NCI-H524 (cell line): ENCODE results near the gene DPP6.
"Not testable (repeated sequence)": the region's sequence is repeated elsewhere in the genome, so short reads cannot be mapped to it uniquely, and the experiment has no call there.

ENCODE experiments used
- DNase-seq, 2 experiments: peaks; one replicate each; lab custom pipeline; 2025; lab: John Stamatoyannopoulos, UW

Gene DPP6

DNA sequence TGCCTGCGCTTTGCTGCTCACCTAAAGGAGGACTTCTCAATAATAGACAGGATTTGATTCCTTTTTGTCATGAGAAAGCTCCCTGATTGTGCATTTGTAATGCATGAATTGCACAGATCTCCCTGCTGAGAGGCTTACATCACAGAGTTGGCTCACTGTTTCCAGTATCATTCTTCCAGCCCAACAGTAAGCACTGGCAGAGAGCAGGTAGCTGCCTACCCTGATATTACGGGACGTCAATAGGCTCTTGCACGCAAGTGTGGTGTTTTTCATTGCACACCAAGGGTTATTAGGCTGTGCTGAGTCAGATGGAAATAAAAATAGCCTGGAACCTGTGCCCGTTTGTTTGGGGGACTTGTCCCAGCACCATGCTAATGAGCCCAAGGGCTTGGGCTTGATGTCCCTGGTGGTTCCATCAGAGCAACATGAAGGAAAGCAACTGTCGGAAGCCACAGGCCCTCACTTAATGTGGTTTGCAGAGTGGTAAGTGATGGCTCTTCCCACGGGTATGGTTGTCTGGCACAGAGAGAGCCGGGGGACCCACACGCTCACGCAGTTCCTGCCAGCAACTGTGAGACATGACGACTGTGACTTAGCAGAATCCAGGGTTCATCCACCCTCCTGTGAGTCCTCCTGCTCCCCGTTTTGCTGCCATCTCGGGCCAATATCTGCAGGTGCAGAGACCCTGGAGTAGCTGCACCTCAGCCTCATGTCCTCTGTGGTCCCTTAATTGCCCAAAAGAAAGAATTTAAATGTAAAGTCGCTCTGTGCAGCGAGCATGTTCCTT lies 20.4 kb downstream of the DPP6 start:
- DNase-seq = not testable (repeated sequence)

DNA sequence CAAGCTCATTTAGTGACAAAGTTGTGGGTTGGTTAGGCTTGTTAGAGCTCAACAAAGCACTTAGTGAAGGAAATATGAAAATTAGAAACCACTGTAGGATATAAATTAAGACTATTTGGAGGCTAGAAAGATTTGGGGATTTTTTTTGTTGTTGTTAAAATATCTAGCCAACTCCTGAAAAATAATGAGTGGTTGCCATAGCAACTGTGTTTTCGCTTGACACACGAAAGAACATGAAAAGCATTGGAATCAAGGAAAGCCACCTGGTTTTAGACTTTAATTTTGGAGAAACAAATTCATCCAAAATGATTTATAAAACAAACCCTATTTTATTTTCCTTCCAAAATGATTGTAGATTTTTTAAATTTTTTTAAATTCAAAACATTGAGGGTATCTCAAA lies 26.3 kb downstream of the DPP6 start:
- DNase-seq = not testable (repeated sequence)

DNA sequence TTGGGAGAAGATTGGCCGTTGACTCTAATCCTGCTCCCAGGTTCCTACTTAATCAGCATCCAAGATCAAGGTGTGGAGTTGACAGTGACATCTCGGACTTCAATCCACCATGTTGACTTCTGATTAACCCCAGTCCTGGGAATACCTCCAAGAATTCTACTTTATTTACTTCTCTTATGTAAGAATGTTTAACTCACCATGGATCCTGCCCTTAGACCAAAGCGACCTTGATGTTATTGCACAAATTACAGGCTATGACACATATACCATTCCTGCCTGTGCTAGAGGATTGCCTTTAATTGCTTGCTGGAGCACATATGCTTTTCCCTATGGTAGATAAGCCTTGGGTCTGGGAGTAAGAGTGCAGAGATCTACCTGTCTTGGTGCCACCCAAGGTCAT lies 28.1 kb downstream of the DPP6 start:
- DNase-seq = not testable (repeated sequence)

DNA sequence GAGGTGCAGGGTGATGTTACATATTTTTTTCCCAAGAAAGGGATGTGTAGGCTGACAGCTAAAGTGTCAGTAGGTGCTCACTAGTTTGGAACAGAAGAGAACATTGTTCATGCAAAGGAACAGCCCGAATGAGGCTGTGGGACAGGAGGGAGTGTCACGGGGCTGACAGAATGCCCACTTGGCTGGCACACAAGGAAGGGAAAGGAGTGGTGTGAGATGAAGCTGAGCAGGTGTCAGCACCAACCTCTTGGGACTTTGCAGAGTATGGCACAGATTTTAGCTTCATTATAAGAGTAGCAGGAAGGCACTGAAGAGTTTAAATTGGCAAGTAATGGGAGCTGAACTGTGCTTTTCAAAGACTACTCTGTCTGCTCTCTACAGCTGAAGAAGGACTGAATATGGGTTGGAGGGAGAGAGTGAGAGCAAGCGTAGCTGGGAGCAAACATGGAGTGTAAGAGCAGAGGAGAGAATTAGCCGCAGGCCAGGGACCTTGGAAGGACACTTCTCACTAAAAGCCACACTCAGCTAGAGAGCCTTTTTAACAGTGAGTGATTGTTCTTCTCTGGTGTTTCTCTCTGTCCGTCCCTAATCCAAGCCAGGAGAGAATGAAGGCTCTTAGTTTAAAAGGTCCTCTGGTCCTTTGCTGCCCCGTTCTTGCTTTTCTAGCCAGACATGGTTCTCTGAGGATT lies 35.0 kb downstream of the DPP6 start:
- DNase-seq = not testable (repeated sequence)

DNA sequence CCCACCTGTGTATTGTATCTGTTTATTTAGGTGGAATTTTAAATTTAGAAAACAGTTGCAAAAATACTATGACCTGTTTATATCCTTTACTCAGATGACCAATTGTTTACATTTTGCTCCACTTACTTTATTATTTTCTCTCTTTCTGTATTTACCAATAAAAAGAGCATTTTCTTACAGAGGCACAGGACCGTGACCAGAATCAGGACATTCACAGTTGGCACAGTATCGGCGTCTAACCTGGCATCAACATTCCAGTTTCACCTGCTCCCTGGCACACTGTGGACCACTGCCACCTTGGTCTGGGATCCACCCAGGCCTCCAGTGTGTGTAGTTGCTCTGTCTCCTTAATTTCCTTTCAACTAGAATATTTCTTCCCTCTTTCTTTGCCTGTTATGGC lies 39.9 kb downstream of the DPP6 start:
- not testable (repeated sequence) for DNase-seq

DNA sequence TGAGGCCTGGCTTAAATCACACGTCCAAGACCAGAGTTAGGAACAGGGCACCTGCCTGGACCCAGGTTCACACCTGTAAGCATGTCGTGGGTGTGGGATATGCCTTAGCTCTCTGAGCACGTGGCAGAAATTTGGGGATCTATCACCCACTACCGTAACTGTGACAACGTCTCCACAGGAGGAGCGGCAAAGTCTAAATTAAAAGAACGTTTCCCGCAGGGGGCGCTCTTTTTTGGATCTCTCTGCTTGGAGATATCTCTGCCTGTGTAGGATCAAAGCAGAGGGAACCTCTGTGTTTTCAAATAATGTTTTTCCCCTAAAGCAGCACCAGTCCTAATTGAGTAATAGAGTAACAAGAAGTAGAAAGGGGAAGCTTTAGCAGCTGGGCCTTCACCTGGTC lies 43.0 kb downstream of the DPP6 start:
- DNase-seq = not testable (repeated sequence)

DNA sequence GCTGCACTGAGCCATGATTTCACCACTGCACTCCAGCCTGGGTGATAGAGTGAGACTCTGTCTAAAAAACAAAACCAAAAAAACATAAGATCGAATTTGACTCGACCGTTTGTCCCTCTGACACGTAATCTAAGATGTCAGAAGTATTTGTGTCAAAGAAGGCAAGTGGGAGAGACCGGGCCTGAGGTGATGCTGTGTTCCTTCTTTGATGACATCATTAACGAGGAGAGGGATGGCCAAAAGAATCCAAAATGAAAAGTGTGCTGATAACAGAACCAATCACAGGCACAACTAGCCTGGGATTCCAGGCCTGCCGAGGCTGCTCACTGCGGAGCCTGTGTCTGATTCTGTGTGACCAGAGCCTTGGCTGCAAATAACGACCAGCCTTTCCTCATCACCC lies 52.9 kb downstream of the DPP6 start:
- not testable (repeated sequence) for DNase-seq

DNA sequence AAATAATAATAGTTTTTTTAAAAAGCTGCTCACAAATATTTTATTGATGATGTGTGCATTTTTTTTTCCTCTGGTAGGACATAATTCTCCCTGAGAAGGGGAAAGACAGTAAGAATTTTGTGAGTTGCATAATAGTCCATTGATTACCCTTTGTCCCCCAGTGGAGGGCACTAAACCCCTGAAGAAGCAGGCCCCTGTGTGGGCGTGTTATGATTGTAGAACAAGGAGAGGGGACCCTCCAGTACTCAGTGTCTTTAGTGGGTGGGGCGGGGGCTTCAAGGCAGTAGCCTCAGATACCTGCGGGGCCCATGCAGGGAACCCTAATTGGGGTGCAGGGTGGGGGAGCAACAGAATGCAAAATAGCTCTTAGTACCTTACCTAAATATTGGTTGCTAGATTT lies 57.4 kb downstream of the DPP6 start:
- not testable (repeated sequence) for DNase-seq

DNA sequence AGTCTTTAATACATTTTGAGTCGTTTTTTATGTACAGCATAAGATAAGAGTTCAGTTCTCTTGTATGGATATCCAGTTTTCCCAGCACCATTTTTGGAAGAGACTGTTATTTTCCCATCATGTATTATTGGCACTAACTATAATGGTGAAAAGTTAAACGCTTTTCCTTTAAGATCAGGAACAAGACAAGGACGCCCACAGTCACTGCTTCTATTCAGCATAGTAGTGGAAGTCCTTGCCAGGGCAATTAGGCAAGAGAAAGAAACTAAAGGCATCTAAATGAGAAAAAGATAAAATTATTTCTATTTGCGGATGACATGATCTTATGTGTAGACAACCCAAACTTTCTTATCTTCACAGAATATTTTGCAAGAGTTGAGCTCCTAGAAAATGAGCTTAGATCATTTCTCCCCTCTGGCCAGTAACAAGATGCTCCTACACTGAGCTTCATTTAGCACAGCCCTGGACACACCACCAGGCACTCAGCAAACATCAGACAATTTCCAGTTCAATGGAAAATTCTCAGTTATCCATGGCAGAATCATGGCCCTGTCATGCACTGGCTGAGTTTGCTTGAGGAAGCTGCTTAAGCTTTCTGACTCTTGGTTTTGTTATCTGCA lies 61.6 kb downstream of the DPP6 start:
- DNase-seq = not testable (repeated sequence)

DNA sequence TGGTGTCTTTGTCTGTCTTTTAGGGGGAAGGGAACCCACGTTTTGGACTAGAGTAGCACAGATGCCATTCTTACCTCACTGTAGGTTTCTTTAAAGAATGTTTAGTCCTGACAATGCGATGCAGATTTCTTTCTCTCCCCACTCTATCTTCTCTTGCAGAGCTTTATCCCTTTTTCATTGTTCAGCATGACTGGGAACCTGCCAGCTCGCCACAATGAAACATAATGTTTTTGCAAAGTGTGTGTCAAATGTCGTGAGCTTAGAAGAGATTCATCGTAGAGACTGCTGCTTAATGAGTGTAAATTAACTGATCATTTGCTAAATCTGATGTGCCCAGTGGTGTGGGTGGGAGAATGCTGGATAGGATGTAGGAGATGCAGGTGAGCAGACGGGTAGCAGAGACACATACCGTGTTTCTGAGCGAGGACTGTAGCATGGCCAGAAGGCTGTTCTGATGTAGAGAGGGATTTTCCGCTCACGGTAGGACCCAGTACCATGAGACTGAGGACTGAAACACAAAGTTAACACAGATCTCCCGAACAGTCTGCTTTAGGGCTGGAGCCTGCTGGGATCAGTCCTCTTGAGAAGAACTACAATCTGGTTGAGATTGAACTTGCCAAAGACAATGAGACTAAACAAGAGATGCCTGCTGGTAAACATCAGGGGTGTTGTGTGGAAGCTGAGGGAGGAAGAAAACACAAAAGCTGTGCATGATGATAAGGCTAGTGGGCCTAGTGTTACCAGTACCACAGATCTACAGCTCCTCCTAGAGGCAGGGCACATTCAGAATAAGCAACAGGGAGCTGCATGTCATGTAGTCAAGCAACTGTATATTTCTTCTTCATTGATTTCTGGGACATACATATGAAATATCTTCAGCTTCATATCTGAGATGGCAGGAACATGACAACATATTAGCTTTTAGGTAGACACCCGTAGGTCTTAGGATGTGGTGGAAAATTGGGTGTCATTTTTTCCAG lies 65.5 kb downstream of the DPP6 start:
- DNase-seq = not testable (repeated sequence)

DNA sequence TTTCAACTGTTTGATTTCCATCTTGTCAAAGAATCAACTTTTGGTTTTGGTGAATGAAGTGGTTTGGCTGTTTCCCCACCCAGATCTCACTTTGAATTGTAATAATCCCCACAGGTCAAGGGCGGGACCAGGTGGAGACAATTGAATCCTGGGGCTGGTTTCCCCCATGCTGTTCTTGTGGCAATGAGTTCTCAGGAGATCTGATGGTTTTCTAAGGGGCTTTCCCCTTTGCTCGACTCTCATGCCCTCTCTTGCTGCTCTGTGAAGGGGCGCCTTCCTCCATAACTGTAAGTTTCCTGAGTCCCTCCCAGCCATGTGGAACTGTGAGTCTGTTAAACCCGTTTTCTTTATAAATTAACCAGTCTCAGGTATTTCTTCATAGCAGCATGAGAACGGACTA lies 68.6 kb downstream of the DPP6 start:
- DNase-seq = not testable (repeated sequence)

DNA sequence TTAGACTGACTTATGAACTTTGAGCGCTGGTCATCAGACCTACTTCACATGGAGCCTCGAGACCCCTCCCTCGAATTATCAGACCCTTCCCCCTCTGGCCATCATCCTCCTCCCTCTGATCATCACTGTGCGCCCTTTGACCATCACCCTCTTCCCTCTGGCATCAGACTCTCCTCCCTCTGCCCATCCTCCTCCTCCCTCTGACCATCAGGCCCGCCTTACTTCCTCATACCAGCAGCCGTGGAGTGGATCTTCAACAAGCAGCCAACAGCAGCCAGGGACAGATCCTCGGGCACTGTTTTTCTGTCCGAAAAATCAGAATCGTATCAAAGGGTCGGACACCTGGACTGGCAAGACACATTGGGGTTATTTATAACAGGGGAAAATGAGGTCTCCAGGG lies 70.5 kb downstream of the DPP6 start:
- DNase-seq = not testable (repeated sequence)

DNA sequence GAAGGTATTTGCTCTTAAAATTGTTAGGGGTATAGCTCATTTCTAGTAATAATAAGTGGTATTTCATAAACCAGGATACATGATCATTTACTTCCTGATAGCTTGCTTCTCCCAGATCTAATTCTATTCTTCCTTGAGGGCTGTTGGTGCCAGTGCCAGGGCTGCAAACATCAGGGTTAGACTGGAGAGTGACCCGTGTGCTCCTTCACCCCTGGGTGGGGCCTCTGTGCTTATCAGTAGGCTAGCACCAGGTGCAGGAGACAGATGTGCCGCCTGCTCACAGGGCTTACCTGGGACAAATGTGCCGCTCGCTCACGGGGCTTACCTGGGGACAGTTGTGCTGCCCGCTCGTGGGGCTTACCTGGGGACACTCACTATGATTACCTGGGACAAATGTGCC lies 71.2 kb downstream of the DPP6 start:
- DNase-seq = not testable (repeated sequence)

DNA sequence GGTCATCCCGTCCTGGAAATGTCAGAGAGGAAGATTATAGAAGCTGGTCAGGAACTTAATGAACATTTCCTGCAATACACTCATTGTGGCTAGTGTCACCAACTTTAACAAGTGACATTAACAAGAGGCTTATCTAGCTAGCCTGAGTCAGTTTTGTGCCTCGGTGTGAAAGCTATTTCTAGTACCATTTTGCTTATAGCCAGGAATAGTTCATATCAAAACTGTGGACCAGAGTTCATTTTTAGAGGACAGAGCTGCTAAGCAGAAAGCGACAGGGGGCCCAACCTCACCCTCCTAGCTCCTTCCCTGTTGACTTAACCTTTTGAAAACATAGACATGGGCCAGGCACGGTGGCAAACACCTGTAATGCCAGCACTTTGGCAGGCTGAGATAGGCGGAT lies 76.9 kb downstream of the DPP6 start:
- not testable (repeated sequence) for DNase-seq

DNA sequence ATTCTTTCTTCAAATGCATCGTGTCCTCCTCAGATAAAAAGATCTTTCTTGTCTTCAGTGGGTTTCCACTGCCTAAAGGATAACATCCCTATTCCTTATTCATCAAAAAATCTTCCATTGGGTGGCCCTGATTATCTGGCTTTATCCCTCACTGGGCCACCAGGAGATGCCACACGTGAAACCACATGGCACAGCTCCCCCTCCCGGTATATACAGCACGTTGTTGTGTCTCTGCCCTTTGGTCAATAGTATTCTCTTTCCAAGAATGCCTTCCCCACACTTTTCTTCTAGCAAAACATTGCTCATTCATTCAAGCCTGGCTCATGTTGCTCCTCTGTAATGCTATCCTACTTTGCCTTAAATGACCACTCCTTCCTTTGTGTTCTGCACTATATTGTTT lies 80.4 kb downstream of the DPP6 start:
- not testable (repeated sequence) for DNase-seq

DNA sequence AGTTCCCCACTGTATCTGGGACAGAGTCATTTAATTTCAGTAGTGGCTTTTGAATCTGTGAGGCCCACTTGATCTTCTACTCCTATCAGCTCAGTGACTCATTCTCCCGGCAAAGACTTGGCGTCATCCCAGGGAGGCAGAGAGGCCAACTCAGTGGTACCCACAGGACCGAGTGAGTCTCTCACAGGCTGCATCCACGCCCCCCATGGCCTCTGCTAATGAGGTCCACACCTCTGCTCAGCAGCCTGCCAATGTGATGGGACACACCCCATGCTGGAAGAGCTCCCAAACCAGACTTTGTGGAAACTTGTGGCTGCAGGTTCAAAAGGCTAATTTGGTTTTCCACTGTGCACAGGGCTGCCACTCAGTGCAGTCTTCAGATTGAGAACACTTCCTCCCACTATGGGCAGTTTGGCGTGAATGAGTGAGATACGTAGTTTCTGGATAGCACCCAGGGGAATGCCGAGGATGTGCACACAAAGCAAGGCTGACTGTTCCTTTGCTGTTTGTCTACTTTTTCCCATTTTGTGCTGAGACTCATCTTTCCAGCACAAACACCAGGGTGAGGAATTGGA lies 81.6 kb downstream of the DPP6 start:
- not testable (repeated sequence) for DNase-seq

DNA sequence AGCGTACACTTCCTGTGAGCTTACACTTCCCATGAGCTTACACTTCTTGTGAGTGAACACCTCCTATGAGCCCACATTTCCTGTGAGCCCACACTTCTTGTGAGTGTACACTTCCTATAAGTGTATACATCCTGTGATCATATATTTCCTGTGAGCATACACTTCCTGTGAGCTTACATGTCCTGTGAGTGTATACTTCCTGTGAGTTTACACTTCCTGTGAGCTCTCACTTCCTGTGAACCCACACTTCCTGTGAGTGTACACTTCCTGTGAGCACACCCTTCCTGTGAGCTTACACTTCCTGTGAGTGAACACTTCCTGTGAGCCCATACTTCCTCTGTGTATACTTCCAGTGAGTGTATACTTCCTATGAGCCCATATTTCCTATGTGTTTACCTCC lies 82.5 kb downstream of the DPP6 start:
- DNase-seq = not testable (repeated sequence)

DNA sequence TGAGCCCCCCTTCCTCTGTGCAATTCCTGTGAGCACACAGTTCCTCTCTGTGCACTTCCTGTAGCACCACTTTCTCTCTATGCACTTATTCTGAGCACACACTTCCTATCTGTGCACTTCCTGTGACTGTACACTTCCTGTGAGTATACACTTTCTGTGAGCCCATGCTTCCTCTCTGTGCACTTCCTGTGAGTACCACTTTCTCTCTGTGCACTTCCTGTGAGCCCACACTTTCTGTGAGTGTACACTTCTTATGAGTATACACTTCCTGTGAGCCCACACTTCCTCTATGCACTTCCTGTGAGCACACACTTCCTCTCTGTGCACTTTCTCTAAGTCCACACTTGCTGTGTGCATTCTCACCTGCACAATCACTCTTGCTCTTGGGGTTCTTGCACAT lies 83.4 kb downstream of the DPP6 start:
- DNase-seq = not testable (repeated sequence)

DNA sequence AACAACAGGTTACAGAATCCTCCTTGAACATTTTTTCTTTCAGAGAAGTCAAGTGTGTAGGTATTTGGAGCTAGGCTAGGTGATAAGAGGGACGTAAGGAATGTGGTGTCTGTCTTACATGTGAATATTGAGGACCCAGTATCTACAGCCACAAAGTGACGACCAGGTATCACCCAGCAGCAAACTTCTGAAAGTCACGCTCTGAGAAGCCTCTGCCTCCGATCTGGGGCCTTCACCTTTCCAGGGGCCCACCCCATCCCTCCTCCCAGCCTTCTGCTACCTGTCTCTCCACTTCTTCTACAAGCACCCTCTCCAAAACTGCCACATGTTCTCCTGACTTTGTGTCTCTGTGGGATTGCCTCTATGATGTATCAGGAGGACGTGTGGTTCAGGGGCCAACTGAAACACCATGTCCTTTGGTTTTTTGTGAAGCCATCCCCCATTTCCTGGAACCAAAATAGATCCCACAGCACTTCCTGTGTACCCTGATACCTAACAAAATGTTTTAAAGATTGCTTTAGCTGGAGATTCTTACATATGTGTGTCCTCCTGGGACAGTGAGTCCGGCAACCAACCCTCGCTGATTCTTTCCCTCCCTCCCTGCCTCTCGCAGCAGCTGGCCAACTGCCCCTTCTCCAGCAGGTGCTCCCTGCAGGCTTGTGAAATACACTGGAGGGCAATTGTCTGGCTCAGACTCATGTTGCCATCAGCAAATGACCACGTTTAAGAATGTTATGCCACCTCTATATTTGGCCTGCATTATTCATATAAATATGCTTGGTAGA lies 93.9 kb downstream of the DPP6 start:
- DNase-seq = peak in 1 of 2 experiments; percentile 18

DNA sequence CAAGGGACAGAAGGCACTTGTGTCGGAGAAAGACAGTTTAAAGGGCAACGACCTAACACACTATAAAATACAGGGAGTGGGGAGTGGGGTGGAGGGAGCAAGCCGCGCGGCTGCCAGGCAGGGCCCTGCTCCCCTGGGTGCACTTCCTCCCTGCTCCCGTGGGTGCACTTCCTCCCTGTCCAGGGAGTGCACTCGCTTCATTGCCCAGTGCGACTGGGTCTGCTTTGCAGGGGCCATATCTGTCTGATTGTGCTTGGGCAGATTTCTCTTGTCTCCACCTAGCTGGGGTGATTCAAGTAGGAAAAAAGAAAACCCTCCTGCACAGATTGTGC lies 94.5 kb downstream of the DPP6 start:
- not testable (repeated sequence) for DNase-seq
